Measurements from ENCODE around the gene PHF21A. TPM values are rescaled to one million over a fixed set of nuclear protein-coding genes. Genes with fewer than 3 reads are reported as not detected.
A peak's percentile ranks its signal among the peaks of the same experiment; 100 is the strongest.

PHF21A gene
- polyA plus RNA-seq (2013, experiment 1 of 2; ENCODE audit: insufficient read length), result 33.3 TPM
- 36.6 TPM for polyA plus RNA-seq (2013, experiment 2 of 2; ENCODE audit: insufficient read length)

GRCh38 chr11:46121301-46121723 is at the start of gene PHF21A:
TSS of gene PHF21A (minus strand) at chr11:46121454. CDS start at chr11:46084219, 37,235 bp downstream.
- DNase-seq, result peak; percentile 97

GRCh38 chr11:46170797-46171196 is 49.5 kb upstream of the PHF21A start:
- no peak for DNase-seq

- DNase-seq, result no peak
Observed at GRCh38 chr11:46162700-46163099, 41.4 kb upstream of the PHF21A start.

GRCh38 chr11:46161201-46161600 is 39.9 kb upstream of the PHF21A start:
- DNase-seq, result no peak

- DNase-seq, result no peak
Observed at GRCh38 chr11:46160100-46160499, 38.8 kb upstream of the PHF21A start.

GRCh38 chr11:46159680-46160079 is 38.4 kb upstream of the PHF21A start:
- no peak for DNase-seq

- DNase-seq, result no peak
Observed at GRCh38 chr11:46149826-46150225, 28.6 kb upstream of the PHF21A start.

GRCh38 chr11:46149342-46149741 is 28.1 kb upstream of the PHF21A start:
- DNase-seq, result no peak

GRCh38 chr11:46144741-46145140 is 23.5 kb upstream of the PHF21A start:
- DNase-seq, result no peak

GRCh38 chr11:46143049-46143806 is 22.0 kb upstream of the PHF21A start:
- no peak for DNase-seq

GRCh38 chr11:46142561-46142960 is 21.3 kb upstream of the PHF21A start:
- no peak for DNase-seq

- no peak for DNase-seq
Observed at GRCh38 chr11:46141597-46141996, 20.3 kb upstream of the PHF21A start.

- peak; percentile 30 for DNase-seq
Observed at GRCh38 chr11:46134540-46134939, 13.3 kb upstream of the PHF21A start.

GRCh38 chr11:46134061-46134460 is 12.8 kb upstream of the PHF21A start:
- no peak for DNase-seq

GRCh38 chr11:46133119-46133518 is 11.9 kb upstream of the PHF21A start:
- no peak for DNase-seq

GRCh38 chr11:46130286-46130940 is 9.2 kb upstream of the PHF21A start:
- no peak for DNase-seq

GRCh38 chr11:46129133-46129532 is 7.9 kb upstream of the PHF21A start:
- DNase-seq, result no peak

GRCh38 chr11:46127150-46127638 is 5.9 kb upstream of the PHF21A start:
- peak; percentile 68 for DNase-seq

- DNase-seq, result no peak
Observed at GRCh38 chr11:46125284-46125683, 4.0 kb upstream of the PHF21A start.

- DNase-seq, result peak; percentile 23
Observed at GRCh38 chr11:46122945-46123715, 1.9 kb upstream of the PHF21A start.

GRCh38 chr11:46121724-46122477 is 647 bp upstream of the PHF21A start:
- peak; percentile 96 for DNase-seq
